Medulla oblongata (tissue), 1 donor: Measurements from ENCODE around the gene ASCC3.
"Not testable (repeated sequence)": the region's sequence is repeated elsewhere in the genome, so short reads cannot be mapped to it uniquely, and the experiment has no call there.

Source experiments
- DNase-seq: peaks from one replicate; pipeline ENCODE4 v3.0.0-alpha.2; 2015; ENCODE audit errors: extremely low spot score

The ASCC3 gene

GRCh38 chr6:100883347-100883746 lies 2.2 kb upstream of the ASCC3 start:
- no peak for DNase-seq

GRCh38 chr6:100881707-100882040 lies 545 bp upstream of the ASCC3 start:
- DNase-seq = peak; percentile 49

GRCh38 chr6:100880149-100880852 lies 828 bp downstream of the ASCC3 start:
- peak; percentile 16 for DNase-seq

GRCh38 chr6:100879317-100879716 lies 1.8 kb downstream of the ASCC3 start:
- no peak for DNase-seq

- no peak for DNase-seq
Observed at GRCh38 chr6:100877851-100878250, 3.3 kb downstream of the ASCC3 start.

- DNase-seq = no peak
Observed at GRCh38 chr6:100876251-100876650, 4.9 kb downstream of the ASCC3 start.

- no peak for DNase-seq
Observed at GRCh38 chr6:100865525-100865924, 15.6 kb downstream of the ASCC3 start.

GRCh38 chr6:100862063-100862462 lies 19.1 kb downstream of the ASCC3 start:
- no peak for DNase-seq

GRCh38 chr6:100856146-100856545 lies 25.0 kb downstream of the ASCC3 start:
- no peak for DNase-seq

- no peak for DNase-seq
Observed at GRCh38 chr6:100851819-100852218, 29.3 kb downstream of the ASCC3 start.

GRCh38 chr6:100850174-100850573 lies 31.0 kb downstream of the ASCC3 start:
- DNase-seq = no peak

- DNase-seq = no peak
Observed at GRCh38 chr6:100846276-100846675, 34.9 kb downstream of the ASCC3 start.

GRCh38 chr6:100845676-100846075 lies 35.5 kb downstream of the ASCC3 start:
- no peak for DNase-seq

GRCh38 chr6:100839419-100839818 lies 41.7 kb downstream of the ASCC3 start:
- DNase-seq = no peak

- DNase-seq = no peak
Observed at GRCh38 chr6:100838011-100838410, 43.1 kb downstream of the ASCC3 start.

- DNase-seq = no peak
Observed at GRCh38 chr6:100833972-100834574, 47.1 kb downstream of the ASCC3 start.

- DNase-seq = not testable (repeated sequence)
Observed at GRCh38 chr6:100829077-100829595, 52.0 kb downstream of the ASCC3 start.

GRCh38 chr6:100823041-100823440 lies 58.1 kb downstream of the ASCC3 start:
- no peak for DNase-seq

- no peak for DNase-seq
Observed at GRCh38 chr6:100818066-100818465, 63.1 kb downstream of the ASCC3 start.

- DNase-seq = no peak
Observed at GRCh38 chr6:100810015-100810414, 71.1 kb downstream of the ASCC3 start.

- no peak for DNase-seq
Observed at GRCh38 chr6:100809346-100809745, 71.8 kb downstream of the ASCC3 start.

GRCh38 chr6:100808638-100809275 lies 72.4 kb downstream of the ASCC3 start:
- no peak for DNase-seq

- no peak for DNase-seq
Observed at GRCh38 chr6:100806296-100806695, 74.8 kb downstream of the ASCC3 start.
